Tibial nerve (tissue), 4 donors: Measurements from ENCODE around the gene SKI.

Experiments used
- EP300 ChIP-seq, 2 donors: sonication (generic); formaldehyde crosslinking; IDR thresholded peaks; one replicate each; pipeline ENCODE4 v1.6.1; 2017; ENCODE audit warnings: antibody characterized with exemption in 2 of 2, mild to moderate bottlenecking in 1 of 2
- POLR2A ChIP-seq, 2 donors: fragments of 450-650 bp; IDR thresholded peaks; one replicate each; pipeline ENCODE4 v1.6.1; 2017; ENCODE audit warnings: antibody characterized with exemption in 2 of 2, mild to moderate bottlenecking in 2 of 2, moderate library complexity in 2 of 2
- TF ChIP-seq, protein P1 (sequence below), 5 experiments: fragments of 200-600 bp in 3 of 5; fragments of 450-650 bp in 2 of 5; sonication (generic) in 3 of 5; IDR thresholded peaks; one replicate each; pipeline ENCODE4 v1.5.1; 2016 to 2019; ENCODE audit warnings: antibody characterized with exemption in 5 of 5, mild to moderate bottlenecking in 3 of 5, moderate library complexity in 2 of 5

- TF ChIP-seq POLR2A (IDR thresholded peaks at IDR 0.05) (no peak), EP300 (IDR thresholded peaks at IDR 0.05) (no peak)
- TF ChIP-seq, protein P1, sequence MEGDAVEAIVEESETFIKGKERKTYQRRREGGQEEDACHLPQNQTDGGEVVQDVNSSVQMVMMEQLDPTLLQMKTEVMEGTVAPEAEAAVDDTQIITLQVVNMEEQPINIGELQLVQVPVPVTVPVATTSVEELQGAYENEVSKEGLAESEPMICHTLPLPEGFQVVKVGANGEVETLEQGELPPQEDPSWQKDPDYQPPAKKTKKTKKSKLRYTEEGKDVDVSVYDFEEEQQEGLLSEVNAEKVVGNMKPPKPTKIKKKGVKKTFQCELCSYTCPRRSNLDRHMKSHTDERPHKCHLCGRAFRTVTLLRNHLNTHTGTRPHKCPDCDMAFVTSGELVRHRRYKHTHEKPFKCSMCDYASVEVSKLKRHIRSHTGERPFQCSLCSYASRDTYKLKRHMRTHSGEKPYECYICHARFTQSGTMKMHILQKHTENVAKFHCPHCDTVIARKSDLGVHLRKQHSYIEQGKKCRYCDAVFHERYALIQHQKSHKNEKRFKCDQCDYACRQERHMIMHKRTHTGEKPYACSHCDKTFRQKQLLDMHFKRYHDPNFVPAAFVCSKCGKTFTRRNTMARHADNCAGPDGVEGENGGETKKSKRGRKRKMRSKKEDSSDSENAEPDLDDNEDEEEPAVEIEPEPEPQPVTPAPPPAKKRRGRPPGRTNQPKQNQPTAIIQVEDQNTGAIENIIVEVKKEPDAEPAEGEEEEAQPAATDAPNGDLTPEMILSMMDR (IDR thresholded peaks at IDR 0.05), result no peak
These were observed 7.3 kb downstream of the SKI start for GRCh38 chr1:2235300-2235998.
